ENCODE results near the gene TNIK. TPM values are rescaled to one million over a fixed set of nuclear protein-coding genes. Genes with fewer than 3 reads are reported as not detected.
A peak's percentile ranks its signal among the peaks of the same experiment; 100 is the strongest.

Gene TNIK
- total and polyA plus RNA-seq, 2 of the 13 experiments (the other 11 are each of a cell fraction or from before 2014, with no cell fraction given): 0.15 to 0.22 TPM

DNA sequence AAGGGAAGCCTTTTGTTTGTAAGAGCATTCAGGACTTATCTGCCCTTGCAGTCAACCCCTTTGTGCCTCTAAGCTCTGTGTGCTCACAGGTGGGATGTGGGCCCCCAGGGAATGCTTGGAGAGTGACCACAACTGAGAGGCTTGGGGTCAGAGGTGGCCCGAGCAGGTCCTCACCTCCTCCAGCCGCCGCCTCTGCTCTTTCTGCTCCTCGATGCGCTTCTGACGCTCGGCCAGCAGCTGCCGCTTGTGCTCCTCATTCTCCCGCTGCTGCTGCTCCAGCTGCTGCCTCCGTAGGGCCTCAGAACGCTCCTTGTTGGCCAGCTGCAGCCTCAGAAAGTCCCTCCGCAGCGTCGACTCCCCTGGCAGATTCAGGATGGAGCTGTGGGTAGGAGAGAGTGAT, 302.9 kb downstream of the TNIK start (continued):
- TF ChIP-seq, protein P1, sequence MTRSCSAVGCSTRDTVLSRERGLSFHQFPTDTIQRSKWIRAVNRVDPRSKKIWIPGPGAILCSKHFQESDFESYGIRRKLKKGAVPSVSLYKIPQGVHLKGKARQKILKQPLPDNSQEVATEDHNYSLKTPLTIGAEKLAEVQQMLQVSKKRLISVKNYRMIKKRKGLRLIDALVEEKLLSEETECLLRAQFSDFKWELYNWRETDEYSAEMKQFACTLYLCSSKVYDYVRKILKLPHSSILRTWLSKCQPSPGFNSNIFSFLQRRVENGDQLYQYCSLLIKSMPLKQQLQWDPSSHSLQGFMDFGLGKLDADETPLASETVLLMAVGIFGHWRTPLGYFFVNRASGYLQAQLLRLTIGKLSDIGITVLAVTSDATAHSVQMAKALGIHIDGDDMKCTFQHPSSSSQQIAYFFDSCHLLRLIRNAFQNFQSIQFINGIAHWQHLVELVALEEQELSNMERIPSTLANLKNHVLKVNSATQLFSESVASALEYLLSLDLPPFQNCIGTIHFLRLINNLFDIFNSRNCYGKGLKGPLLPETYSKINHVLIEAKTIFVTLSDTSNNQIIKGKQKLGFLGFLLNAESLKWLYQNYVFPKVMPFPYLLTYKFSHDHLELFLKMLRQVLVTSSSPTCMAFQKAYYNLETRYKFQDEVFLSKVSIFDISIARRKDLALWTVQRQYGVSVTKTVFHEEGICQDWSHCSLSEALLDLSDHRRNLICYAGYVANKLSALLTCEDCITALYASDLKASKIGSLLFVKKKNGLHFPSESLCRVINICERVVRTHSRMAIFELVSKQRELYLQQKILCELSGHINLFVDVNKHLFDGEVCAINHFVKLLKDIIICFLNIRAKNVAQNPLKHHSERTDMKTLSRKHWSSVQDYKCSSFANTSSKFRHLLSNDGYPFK (CRISPR knock-in tag; IDR thresholded peaks at IDR 0.05; ENCODE audit: borderline replicate concordance): no peak
- TF ChIP-seq TSC22D2 (CRISPR knock-in tag; IDR thresholded peaks at IDR 0.05; ENCODE audit: borderline replicate concordance): no peak
- TF ChIP-seq, protein P2, sequence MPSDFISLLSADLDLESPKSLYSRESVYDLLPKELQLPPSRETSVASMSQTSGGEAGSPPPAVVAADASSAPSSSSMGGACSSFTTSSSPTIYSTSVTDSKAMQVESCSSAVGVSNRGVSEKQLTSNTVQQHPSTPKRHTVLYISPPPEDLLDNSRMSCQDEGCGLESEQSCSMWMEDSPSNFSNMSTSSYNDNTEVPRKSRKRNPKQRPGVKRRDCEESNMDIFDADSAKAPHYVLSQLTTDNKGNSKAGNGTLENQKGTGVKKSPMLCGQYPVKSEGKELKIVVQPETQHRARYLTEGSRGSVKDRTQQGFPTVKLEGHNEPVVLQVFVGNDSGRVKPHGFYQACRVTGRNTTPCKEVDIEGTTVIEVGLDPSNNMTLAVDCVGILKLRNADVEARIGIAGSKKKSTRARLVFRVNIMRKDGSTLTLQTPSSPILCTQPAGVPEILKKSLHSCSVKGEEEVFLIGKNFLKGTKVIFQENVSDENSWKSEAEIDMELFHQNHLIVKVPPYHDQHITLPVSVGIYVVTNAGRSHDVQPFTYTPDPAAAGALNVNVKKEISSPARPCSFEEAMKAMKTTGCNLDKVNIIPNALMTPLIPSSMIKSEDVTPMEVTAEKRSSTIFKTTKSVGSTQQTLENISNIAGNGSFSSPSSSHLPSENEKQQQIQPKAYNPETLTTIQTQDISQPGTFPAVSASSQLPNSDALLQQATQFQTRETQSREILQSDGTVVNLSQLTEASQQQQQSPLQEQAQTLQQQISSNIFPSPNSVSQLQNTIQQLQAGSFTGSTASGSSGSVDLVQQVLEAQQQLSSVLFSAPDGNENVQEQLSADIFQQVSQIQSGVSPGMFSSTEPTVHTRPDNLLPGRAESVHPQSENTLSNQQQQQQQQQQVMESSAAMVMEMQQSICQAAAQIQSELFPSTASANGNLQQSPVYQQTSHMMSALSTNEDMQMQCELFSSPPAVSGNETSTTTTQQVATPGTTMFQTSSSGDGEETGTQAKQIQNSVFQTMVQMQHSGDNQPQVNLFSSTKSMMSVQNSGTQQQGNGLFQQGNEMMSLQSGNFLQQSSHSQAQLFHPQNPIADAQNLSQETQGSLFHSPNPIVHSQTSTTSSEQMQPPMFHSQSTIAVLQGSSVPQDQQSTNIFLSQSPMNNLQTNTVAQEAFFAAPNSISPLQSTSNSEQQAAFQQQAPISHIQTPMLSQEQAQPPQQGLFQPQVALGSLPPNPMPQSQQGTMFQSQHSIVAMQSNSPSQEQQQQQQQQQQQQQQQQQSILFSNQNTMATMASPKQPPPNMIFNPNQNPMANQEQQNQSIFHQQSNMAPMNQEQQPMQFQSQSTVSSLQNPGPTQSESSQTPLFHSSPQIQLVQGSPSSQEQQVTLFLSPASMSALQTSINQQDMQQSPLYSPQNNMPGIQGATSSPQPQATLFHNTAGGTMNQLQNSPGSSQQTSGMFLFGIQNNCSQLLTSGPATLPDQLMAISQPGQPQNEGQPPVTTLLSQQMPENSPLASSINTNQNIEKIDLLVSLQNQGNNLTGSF (CRISPR knock-in tag; IDR thresholded peaks at IDR 0.05): no peak
- TF ChIP-seq PHF8 (CRISPR knock-in tag; IDR thresholded peaks at IDR 0.05): no peak
- TF ChIP-seq ZNF124 (CRISPR knock-in tag; IDR thresholded peaks at IDR 0.05): no peak
- TF ChIP-seq HNRNPK (IDR thresholded peaks at IDR 0.05; ENCODE audit: low read depth, low read length, poor library complexity, severe bottlenecking): no peak
- no peak for TF ChIP-seq ZNF260 (CRISPR knock-in tag; IDR thresholded peaks at IDR 0.05; ENCODE audit: borderline replicate concordance, low read depth)
- no peak for TF ChIP-seq MIXL1 (CRISPR knock-in tag; IDR thresholded peaks at IDR 0.05)
- TF ChIP-seq, protein P3, sequence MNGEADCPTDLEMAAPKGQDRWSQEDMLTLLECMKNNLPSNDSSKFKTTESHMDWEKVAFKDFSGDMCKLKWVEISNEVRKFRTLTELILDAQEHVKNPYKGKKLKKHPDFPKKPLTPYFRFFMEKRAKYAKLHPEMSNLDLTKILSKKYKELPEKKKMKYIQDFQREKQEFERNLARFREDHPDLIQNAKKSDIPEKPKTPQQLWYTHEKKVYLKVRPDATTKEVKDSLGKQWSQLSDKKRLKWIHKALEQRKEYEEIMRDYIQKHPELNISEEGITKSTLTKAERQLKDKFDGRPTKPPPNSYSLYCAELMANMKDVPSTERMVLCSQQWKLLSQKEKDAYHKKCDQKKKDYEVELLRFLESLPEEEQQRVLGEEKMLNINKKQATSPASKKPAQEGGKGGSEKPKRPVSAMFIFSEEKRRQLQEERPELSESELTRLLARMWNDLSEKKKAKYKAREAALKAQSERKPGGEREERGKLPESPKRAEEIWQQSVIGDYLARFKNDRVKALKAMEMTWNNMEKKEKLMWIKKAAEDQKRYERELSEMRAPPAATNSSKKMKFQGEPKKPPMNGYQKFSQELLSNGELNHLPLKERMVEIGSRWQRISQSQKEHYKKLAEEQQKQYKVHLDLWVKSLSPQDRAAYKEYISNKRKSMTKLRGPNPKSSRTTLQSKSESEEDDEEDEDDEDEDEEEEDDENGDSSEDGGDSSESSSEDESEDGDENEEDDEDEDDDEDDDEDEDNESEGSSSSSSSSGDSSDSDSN (CRISPR knock-in tag; IDR thresholded peaks at IDR 0.05): peak; percentile 60; the same call in 1 of the 2 replicates
- TF ChIP-seq NR2F2 (IDR thresholded peaks at IDR 0.05; ENCODE audit: borderline replicate concordance, low read depth): peak; percentile 86
- TF ChIP-seq SRY (CRISPR knock-in tag; IDR thresholded peaks at IDR 0.05): no peak
- no peak for TF ChIP-seq ZFP82 (CRISPR knock-in tag; IDR thresholded peaks at IDR 0.05; ENCODE audit: borderline replicate concordance)
- TF ChIP-seq ZMAT3 (CRISPR knock-in tag; conservative IDR thresholded peaks at IDR 0.05): no peak
- no peak for TF ChIP-seq ZSCAN21 (CRISPR knock-in tag; IDR thresholded peaks at IDR 0.05; ENCODE audit: borderline replicate concordance)
- no peak for TF ChIP-seq ZZZ3 (CRISPR knock-in tag; IDR thresholded peaks at IDR 0.05; ENCODE audit: borderline replicate concordance)
- no peak for TF ChIP-seq ZMYM2 (CRISPR knock-in tag; IDR thresholded peaks at IDR 0.05)
- no peak for TF ChIP-seq SMAD3 (CRISPR knock-in tag; IDR thresholded peaks at IDR 0.05)
- no peak; the same call in 1 of the 2 replicates for TF ChIP-seq KDM5B (CRISPR knock-in tag; IDR thresholded peaks at IDR 0.05; ENCODE audit: borderline replicate concordance)
- no peak for TF ChIP-seq ZNF441 (CRISPR knock-in tag; IDR thresholded peaks at IDR 0.05; ENCODE audit: borderline replicate concordance)
- no peak for TF ChIP-seq AGO1 (IDR thresholded peaks at IDR 0.05; ENCODE audit: low read depth, low read length, poor library complexity, severe bottlenecking)
- TF ChIP-seq ZNF761 (CRISPR knock-in tag; conservative IDR thresholded peaks at IDR 0.05): 0 out of 2 replicates have a peak, but pooled peaks have one; percentile 43

Measured in HepG2 (cell line).